ENCODE results near the gene RNF20.

- TF ChIP-seq CTCF (IDR thresholded peaks at IDR 0.05) (no peak), POLR2A (IDR thresholded peaks at IDR 0.05) (no peak)
Measured at GRCh38 chr9:101495810-101496209, 37.8 kb upstream of the RNF20 start.

Measured in uterus (tissue), 2 donors.